ENCODE results near the gene ADCY3.

The ADCY3 gene

GRCh38 chr2:24945907-24946306, 25.9 kb upstream of the ADCY3 start:
- Histone ChIP-seq H3K9ac (ENCODE audit: low read depth, low read length) (no peak overlapping the region), H3K4me3 (ENCODE audit: low read depth, low read length) (no peak overlapping the region), H3K27me3 (ENCODE audit: control insufficient read depth, insufficient read depth, low read length) (no peaks in the 10 kb centered on the region), H3K4me1 (ENCODE audit: control insufficient read depth, insufficient read depth, low read length) (no peaks in the 10 kb centered on the region), H3K36me3 (ENCODE audit: control insufficient read depth, insufficient read depth, low read length) (peaks cover 5% of the 10 kb centered on the region), H3K9me3 (ENCODE audit: control insufficient read depth, insufficient read depth, low read length) (no peaks in the 10 kb centered on the region)

- Histone ChIP-seq H3K4me1 (ENCODE audit: control insufficient read depth, insufficient read depth, low read length) (no peaks in the 10 kb centered on the region), H3K27me3 (ENCODE audit: control insufficient read depth, insufficient read depth, low read length) (no peaks in the 10 kb centered on the region), H3K9me3 (ENCODE audit: control insufficient read depth, insufficient read depth, low read length) (no peaks in the 10 kb centered on the region), H3K4me3 (ENCODE audit: low read depth, low read length) (no peak overlapping the region), H3K9ac (ENCODE audit: low read depth, low read length) (no peak overlapping the region), H3K36me3 (ENCODE audit: control insufficient read depth, insufficient read depth, low read length) (peaks cover 5% of the 10 kb centered on the region)
Observed at GRCh38 chr2:24943427-24944053, 23.5 kb upstream of the ADCY3 start.

GRCh38 chr2:24939353-24939752, 19.3 kb upstream of the ADCY3 start:
- Histone ChIP-seq H3K9ac (ENCODE audit: low read depth, low read length) (no peak overlapping the region), H3K36me3 (ENCODE audit: control insufficient read depth, insufficient read depth, low read length) (no peaks in the 10 kb centered on the region), H3K4me1 (ENCODE audit: control insufficient read depth, insufficient read depth, low read length) (no peaks in the 10 kb centered on the region), H3K9me3 (ENCODE audit: control insufficient read depth, insufficient read depth, low read length) (no peaks in the 10 kb centered on the region), H3K4me3 (ENCODE audit: low read depth, low read length) (no peak overlapping the region), H3K27me3 (ENCODE audit: control insufficient read depth, insufficient read depth, low read length) (no peaks in the 10 kb centered on the region)

GRCh38 chr2:24937236-24937635, 17.2 kb upstream of the ADCY3 start:
- no peaks in the 10 kb centered on the region for H3K4me1 ChIP-seq (ENCODE audit: control insufficient read depth, insufficient read depth, low read length)
- H3K9me3 ChIP-seq (ENCODE audit: control insufficient read depth, insufficient read depth, low read length): no peaks in the 10 kb centered on the region
- H3K4me3 ChIP-seq (ENCODE audit: low read depth, low read length): no peak overlapping the region
- H3K27me3 ChIP-seq (ENCODE audit: control insufficient read depth, insufficient read depth, low read length): no peaks in the 10 kb centered on the region
- H3K36me3 ChIP-seq (ENCODE audit: control insufficient read depth, insufficient read depth, low read length): no peaks in the 10 kb centered on the region
- H3K9ac ChIP-seq (ENCODE audit: low read depth, low read length): no peak overlapping the region

GRCh38 chr2:24935145-24935544, 15.1 kb upstream of the ADCY3 start:
- H3K4me1 ChIP-seq (ENCODE audit: control insufficient read depth, insufficient read depth, low read length): peaks cover 2% of the 10 kb centered on the region
- H3K4me3 ChIP-seq (ENCODE audit: low read depth, low read length): no peak overlapping the region
- H3K27me3 ChIP-seq (ENCODE audit: control insufficient read depth, insufficient read depth, low read length): no peaks in the 10 kb centered on the region
- no peak overlapping the region for H3K9ac ChIP-seq (ENCODE audit: low read depth, low read length)
- no peaks in the 10 kb centered on the region for H3K9me3 ChIP-seq (ENCODE audit: control insufficient read depth, insufficient read depth, low read length)
- H3K36me3 ChIP-seq (ENCODE audit: control insufficient read depth, insufficient read depth, low read length): no peaks in the 10 kb centered on the region

GRCh38 chr2:24932715-24933114, 12.7 kb upstream of the ADCY3 start:
- no peaks in the 10 kb centered on the region for H3K27me3 ChIP-seq (ENCODE audit: control insufficient read depth, insufficient read depth, low read length)
- no peaks in the 10 kb centered on the region for H3K36me3 ChIP-seq (ENCODE audit: control insufficient read depth, insufficient read depth, low read length)
- peaks cover 2% of the 10 kb centered on the region for H3K4me1 ChIP-seq (ENCODE audit: control insufficient read depth, insufficient read depth, low read length)
- H3K9ac ChIP-seq (ENCODE audit: low read depth, low read length): no peak overlapping the region
- H3K9me3 ChIP-seq (ENCODE audit: control insufficient read depth, insufficient read depth, low read length): no peaks in the 10 kb centered on the region
- no peak overlapping the region for H3K4me3 ChIP-seq (ENCODE audit: low read depth, low read length)

- peaks cover 10% of the 10 kb centered on the region for H3K4me1 ChIP-seq (ENCODE audit: control insufficient read depth, insufficient read depth, low read length)
- H3K9me3 ChIP-seq (ENCODE audit: control insufficient read depth, insufficient read depth, low read length): no peaks in the 10 kb centered on the region
- no peaks in the 10 kb centered on the region for H3K36me3 ChIP-seq (ENCODE audit: control insufficient read depth, insufficient read depth, low read length)
- H3K4me3 ChIP-seq (ENCODE audit: low read depth, low read length): no peak overlapping the region
- no peak overlapping the region for H3K9ac ChIP-seq (ENCODE audit: low read depth, low read length)
- peaks cover 12% of the 10 kb centered on the region for H3K27me3 ChIP-seq (ENCODE audit: control insufficient read depth, insufficient read depth, low read length)
Observed at GRCh38 chr2:24930768-24931167, 10.7 kb upstream of the ADCY3 start.

GRCh38 chr2:24929230-24929629, 9.2 kb upstream of the ADCY3 start:
- Histone ChIP-seq H3K9me3 (ENCODE audit: control insufficient read depth, insufficient read depth, low read length) (no peaks in the 10 kb centered on the region), H3K4me3 (ENCODE audit: low read depth, low read length) (no peak overlapping the region), H3K36me3 (ENCODE audit: control insufficient read depth, insufficient read depth, low read length) (no peaks in the 10 kb centered on the region), H3K9ac (ENCODE audit: low read depth, low read length) (no peak overlapping the region), H3K4me1 (ENCODE audit: control insufficient read depth, insufficient read depth, low read length) (peaks cover 10% of the 10 kb centered on the region), H3K27me3 (ENCODE audit: control insufficient read depth, insufficient read depth, low read length) (peaks cover 14% of the 10 kb centered on the region)

- Histone ChIP-seq H3K27me3 (ENCODE audit: control insufficient read depth, insufficient read depth, low read length) (peaks cover 14% of the 10 kb centered on the region), H3K9me3 (ENCODE audit: control insufficient read depth, insufficient read depth, low read length) (no peaks in the 10 kb centered on the region), H3K4me1 (ENCODE audit: control insufficient read depth, insufficient read depth, low read length) (peaks cover 10% of the 10 kb centered on the region), H3K4me3 (ENCODE audit: low read depth, low read length) (no peak overlapping the region), H3K36me3 (ENCODE audit: control insufficient read depth, insufficient read depth, low read length) (no peaks in the 10 kb centered on the region), H3K9ac (ENCODE audit: low read depth, low read length) (no peak overlapping the region)
Observed at GRCh38 chr2:24928036-24928435, 8.0 kb upstream of the ADCY3 start.

GRCh38 chr2:24926602-24927252, 6.7 kb upstream of the ADCY3 start:
- Histone ChIP-seq H3K4me3 (ENCODE audit: low read depth, low read length) (peak overlapping the region; percentile 50), H3K9ac (ENCODE audit: low read depth, low read length) (no peak overlapping the region), H3K9me3 (ENCODE audit: control insufficient read depth, insufficient read depth, low read length) (no peaks in the 10 kb centered on the region), H3K36me3 (ENCODE audit: control insufficient read depth, insufficient read depth, low read length) (no peaks in the 10 kb centered on the region), H3K4me1 (ENCODE audit: control insufficient read depth, insufficient read depth, low read length) (peaks cover 10% of the 10 kb centered on the region), H3K27me3 (ENCODE audit: control insufficient read depth, insufficient read depth, low read length) (peaks cover 14% of the 10 kb centered on the region)

GRCh38 chr2:24926220-24926601, 6.2 kb upstream of the ADCY3 start:
- H3K4me1 ChIP-seq (ENCODE audit: control insufficient read depth, insufficient read depth, low read length): peaks cover 10% of the 10 kb centered on the region
- H3K9ac ChIP-seq (ENCODE audit: low read depth, low read length): no peak overlapping the region
- peaks cover 14% of the 10 kb centered on the region for H3K27me3 ChIP-seq (ENCODE audit: control insufficient read depth, insufficient read depth, low read length)
- no peaks in the 10 kb centered on the region for H3K36me3 ChIP-seq (ENCODE audit: control insufficient read depth, insufficient read depth, low read length)
- H3K9me3 ChIP-seq (ENCODE audit: control insufficient read depth, insufficient read depth, low read length): no peaks in the 10 kb centered on the region
- no peak overlapping the region for H3K4me3 ChIP-seq (ENCODE audit: low read depth, low read length)

- Histone ChIP-seq H3K9me3 (ENCODE audit: control insufficient read depth, insufficient read depth, low read length) (no peaks in the 10 kb centered on the region), H3K36me3 (ENCODE audit: control insufficient read depth, insufficient read depth, low read length) (no peaks in the 10 kb centered on the region), H3K4me3 (ENCODE audit: low read depth, low read length) (no peak overlapping the region), H3K27me3 (ENCODE audit: control insufficient read depth, insufficient read depth, low read length) (peaks cover 16% of the 10 kb centered on the region), H3K4me1 (ENCODE audit: control insufficient read depth, insufficient read depth, low read length) (peaks cover 7% of the 10 kb centered on the region), H3K9ac (ENCODE audit: low read depth, low read length) (no peak overlapping the region)
Observed at GRCh38 chr2:24925815-24926214, 5.8 kb upstream of the ADCY3 start.
